ENCODE results near the gene AMDHD2. TPM values are rescaled to one million over a fixed set of nuclear protein-coding genes. Genes with fewer than 3 reads are reported as not detected.

AMDHD2 gene
- polyA plus RNA-seq, 4 donors, result 11.7 to 38.5 (median 23.0) TPM

DNA sequence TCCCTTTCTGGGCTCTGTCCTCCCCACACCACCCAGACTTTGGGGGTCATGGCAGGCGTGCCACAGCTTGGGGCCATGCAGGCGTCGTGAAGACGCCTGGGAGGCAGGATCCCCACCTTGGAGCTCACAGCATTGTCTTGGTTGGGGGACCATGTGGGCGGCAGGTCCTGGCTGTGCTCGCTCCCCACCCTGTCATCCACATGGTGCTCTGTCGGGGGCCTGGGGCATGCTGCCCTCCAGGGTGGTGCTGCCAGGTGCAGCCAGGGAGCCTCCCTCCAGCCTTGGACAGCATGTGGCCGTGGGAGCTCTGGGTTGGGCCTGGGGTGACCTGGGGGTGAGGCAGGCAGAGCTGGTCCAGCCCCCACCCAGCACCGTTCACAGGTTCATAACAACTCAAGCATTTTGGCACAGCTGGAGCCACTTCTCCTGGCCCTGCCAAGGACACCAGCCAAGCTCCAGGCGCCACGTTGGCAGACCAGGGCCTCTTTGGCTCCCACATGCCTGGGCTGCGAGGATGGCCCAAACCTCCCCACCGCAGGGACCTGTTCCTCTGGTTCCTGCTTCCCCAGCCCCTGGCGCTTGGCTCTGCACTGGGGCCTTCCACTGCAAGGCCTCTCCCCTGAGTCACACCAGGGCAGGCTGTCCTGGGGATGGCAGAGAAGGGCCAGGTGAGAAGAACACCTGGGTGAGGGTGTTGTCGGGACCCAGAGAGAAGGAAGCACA, 21.5 kb upstream of the AMDHD2 start:
- DNase-seq (ENCODE audit: low read depth in 4 of 4, low spot score in 3 of 4), result no peak

DNA sequence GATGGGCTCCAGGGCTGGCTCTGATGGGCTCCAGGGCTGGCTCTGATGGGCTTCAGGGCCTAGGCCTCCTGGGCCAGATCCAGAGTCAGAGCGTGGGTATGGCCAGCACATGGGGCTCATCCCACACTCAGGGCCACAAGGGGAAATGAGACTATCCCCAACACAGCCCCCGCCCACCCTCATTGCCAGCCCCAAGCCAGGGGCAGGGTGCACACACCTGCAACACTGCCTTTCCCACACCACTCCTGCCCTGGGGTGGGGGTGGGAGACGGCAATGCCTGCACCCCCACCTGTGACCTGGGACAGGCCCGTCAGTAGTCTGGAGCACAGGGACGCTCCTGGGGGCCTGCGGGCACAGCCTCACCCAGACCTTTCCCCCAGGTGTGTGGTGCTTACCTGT, 20.7 kb upstream of the AMDHD2 start:
- no peak for DNase-seq (ENCODE audit: low read depth in 4 of 4, low spot score in 3 of 4)

DNA sequence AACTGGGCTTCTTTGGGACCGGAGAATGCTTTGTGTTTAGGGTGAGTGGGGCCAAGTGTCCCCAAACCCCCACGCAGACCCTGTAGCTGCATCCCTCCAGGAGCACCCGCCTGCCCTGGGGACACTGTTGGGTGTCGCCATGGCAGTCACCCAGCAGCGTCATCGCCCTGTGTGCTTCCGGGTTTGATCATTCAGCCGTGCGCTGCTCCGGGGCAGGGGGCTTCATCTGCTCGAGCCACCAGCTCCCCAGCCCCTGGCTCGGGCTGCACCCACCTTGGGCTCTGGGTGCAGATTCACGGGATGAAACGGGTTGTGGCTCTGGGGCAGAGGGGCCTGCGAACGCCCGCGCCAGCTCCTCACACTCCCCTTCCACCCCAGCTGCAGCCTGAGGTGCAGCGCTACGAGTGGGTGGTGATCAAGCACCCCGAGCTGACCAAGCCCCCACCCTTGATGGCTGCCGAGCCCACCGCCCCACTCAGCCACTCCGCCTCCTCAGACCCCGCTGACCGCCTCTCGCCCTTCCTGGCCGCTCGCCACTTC, 20.2 kb upstream of the AMDHD2 start:
- DNase-seq (ENCODE audit: low read depth in 4 of 4, low spot score in 3 of 4), result no peak

DNA sequence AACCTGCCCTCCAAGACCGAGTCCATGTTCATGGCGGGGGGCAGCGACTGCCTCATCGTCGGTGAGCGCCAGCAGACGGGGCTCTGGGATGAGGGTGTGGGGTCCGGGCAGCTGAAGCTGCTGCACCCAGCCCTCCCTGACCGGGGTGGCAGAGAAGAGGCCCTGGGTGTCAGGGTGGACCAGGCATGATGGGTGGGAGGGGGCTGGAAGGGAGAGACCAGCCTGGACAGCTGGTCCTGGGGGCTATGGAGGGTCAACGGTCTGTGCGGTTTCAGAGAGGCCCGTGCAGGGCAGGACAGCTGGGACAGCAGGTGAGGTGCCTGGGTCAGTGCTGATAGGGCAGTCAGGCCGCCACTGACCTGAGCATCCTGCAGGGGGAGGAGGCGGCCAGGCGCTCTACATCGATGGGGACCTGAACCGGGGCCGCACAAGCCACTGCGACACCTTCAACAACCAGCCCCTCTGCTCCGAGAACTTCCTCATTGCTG, 19.7 kb upstream of the AMDHD2 start:
- DNase-seq (ENCODE audit: low read depth in 4 of 4, low spot score in 3 of 4), result no peak

DNA sequence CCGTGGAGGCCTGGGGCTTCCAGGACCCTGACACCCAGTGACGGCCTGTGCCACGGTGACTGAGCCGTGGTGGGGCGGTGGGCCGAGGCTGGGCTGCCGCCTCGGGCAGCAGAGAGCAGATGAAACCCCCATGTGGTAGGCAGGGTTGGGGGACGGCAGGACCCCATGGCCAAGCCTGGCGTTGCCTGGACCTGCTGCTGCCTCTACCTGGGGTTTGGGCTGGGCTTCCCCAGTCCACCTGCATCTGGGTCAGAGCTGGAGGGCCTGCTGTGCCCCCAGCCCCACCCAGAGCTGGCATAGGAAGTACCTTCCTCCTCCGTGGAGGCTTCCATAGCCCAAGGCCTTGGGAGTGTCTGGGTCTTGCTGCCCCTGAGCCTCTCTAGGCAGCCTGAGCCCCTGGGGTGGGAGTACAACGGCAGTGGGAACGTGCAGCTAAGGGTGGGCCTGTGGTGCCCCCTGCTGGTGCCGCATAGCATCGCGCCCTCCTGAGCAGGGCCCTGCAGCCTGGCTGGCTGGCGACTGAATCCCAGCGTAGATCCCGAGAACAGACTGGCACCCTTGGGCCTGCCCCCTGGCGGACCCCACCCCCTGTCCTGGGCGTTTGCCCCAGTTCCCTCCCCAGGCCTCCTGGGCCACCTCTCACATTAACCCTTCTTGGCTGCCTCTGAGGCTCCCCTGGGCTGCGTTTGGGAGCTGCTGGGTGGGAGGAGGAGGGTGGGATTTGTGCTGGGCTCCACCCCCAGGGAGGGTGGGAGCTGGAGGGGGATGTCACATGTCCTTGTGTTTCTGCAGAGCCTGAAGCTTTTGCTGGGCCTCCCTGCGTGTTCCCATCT, 19.0 kb upstream of the AMDHD2 start:
- DNase-seq (ENCODE audit: low read depth in 4 of 4, low spot score in 3 of 4), result peak; percentile 73 to 80 (median 78)

DNA sequence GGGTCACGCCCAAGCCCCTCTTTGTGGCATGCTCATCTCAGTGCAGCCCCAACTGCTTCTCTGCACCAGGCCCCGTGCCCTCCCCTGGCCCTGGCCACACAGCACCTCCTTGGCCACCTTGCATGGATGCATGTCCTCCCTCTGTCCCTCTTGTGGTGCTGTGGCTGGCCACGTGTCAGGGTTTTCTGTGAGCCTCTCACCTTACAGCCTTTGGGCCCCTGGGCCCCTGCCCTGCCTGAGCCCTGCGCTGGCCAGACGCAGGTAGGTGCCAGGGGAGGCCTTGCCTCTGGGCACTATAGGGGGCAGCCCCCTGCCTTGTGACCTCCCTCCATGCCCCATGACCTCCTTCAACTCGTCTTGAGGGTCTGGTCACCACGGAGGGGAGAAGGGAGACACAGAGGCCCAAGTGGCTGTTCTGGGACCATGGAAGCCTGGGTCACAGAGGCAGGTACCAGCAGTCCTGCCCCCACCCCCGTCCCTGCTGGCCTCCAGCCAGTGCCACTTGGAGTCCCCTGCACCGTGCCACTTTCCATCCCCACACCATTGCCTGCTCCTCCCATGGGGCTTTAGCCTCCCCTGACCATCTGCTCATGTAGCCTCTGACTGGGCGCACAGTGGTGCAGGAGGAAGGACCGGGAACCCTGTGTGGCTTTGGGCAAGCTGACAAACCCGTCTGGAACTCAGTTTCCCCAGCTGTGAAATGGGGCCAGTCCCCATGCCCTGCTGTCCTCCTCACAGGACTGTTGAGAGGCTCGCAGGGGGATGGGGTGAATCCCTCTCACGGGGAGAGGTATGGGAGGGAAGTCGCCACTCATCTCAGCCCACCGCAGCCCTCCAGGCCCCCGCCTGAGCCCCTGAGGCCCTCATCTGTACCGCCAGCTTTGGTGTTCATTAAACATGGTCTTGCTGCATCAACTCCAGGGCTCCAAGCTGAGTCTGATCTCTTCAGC, 17.9 kb upstream of the AMDHD2 start:
- no peak for DNase-seq (ENCODE audit: low read depth in 4 of 4, low spot score in 3 of 4)

DNA sequence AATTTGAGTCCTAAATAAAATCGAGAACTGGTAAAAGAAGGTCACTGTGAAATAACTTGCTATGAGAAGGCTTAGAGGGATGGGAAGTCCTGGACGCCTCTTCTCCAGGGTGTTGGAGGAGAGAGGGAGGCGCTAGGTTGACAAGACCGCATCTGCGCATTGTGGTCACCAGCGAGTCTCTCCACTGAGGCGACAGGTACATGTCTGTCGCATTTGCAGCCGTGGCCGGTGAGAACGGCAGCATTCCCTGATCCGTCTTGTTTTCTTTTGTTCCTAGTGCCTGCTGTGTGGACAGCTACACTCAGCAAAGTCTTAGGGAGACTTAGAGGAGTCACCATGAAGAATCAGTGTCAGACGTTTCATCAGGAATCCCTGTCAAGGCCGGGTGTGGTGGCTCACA, 14.5 kb upstream of the AMDHD2 start:
- DNase-seq (ENCODE audit: low read depth in 4 of 4, low spot score in 3 of 4), result no peak

DNA sequence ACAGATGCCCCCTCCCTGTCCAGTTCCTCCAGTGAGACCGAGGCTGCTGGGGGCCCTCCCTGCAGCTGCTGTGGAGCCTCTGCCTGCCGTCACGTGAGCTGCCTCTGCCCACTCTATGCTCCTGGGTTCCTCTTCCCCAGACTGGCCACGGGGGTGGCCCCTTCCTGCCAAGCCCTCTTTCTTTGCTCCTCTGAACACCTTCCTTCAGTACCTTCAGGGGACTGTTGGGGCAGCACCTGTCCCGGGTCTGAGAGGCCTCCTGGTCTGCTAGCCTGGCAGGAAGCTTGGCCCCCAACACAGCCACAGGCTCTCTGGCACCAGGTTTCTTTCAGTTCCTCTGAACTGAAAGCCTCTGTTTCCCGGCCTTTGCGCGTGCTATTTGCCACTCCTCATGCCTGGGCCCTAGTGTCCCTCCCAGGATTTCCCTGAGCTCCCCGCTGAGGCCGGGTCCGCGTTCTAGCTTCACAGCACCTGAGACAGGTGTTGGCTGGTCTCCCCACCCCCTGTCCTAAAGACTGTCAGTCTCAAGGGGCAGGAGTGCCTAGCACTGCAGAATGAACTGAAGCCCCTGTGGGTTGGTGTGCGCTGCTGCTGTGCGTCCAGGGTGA, 13.0 kb upstream of the AMDHD2 start:
- no peak for DNase-seq (ENCODE audit: low read depth in 4 of 4, low spot score in 3 of 4)

DNA sequence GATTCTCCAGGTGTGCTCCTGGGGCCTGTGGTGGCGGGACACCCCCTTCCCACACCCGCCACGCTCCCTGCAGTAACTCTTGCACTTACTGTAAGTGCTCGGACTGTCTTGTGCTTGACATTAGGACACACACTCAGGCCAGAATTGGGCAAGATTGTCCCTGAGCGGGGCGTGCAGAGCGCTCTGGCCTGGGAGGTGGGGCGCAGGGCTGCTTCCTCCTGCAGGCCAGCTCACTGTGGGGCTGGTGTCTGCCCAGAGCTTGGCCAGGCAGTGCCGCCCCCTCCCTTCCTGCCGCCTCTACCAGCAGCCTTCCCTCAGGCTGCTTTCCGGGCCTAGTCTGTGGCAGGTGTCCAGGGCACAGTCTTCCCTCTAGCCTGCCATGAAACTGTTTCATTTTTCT, 12.5 kb upstream of the AMDHD2 start:
- no peak for DNase-seq (ENCODE audit: low read depth in 4 of 4, low spot score in 3 of 4)

DNA sequence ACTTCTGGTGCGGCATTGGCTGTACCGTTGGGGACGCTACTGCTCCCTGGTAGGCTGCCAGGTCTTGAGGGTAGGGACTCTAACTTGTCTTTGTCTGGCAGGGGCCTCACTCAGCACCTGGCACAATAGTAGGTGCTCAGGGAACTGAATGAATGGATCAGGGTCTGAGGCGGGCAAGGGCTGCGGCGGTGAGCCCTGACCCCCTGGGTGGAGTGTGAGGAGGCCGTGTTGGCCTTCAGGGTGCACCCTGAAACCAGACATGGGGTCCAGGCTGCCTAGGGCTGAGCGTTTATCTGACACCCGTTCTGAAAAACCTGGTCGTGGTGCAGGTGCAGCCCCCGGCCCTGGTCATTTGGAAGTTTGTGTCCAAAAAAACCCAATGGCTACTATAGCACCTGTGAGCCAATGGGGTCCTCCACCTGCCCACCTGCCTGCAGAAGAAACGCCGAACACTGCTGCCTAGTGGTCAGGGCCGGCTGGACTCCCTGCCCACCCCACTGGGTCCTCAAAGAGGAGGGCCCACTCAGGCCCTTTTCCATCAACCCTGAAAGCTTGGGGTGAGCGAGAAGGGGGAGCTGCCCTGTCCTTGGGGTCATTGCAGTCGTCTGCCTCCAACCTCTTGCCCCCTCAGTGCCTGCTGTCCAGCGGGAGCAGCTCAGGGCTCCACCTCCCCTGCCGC, 11.3 kb upstream of the AMDHD2 start:
- DNase-seq (ENCODE audit: low read depth in 4 of 4, low spot score in 3 of 4), result no peak

DNA sequence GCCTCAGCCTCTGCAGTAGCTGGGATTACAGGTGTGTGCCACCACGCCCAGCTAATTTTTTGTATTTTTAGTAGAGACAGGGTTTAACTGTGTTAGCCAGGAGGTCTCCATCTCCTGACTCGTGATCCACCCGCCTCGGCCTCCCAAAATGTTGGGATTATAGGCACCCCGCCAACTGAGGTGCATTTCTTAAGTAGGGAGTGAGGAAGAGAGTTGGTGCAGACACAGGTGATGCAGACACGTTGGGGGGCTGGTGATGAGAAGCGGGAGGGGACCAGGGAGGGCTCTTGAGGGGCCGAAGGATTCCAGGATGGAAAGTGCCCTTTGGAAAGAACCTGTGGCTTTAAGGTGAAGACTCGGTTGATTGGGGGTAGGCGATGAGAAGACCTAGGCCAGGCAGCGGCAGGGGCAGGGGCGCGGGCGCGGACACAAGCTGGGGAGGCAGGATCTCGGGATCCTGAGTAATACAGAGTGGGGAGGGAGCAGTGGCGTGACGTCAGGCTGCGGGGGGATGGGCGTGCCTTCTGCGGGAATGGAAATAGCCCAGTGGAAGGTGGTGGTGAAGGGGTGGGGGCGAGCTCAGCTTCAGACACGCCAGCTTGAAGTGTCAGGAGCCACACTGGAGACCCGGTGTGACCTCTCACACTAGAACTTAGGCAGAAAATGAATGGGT, 8.9 kb upstream of the AMDHD2 start:
- DNase-seq (ENCODE audit: low read depth in 4 of 4, low spot score in 3 of 4), result no peak

DNA sequence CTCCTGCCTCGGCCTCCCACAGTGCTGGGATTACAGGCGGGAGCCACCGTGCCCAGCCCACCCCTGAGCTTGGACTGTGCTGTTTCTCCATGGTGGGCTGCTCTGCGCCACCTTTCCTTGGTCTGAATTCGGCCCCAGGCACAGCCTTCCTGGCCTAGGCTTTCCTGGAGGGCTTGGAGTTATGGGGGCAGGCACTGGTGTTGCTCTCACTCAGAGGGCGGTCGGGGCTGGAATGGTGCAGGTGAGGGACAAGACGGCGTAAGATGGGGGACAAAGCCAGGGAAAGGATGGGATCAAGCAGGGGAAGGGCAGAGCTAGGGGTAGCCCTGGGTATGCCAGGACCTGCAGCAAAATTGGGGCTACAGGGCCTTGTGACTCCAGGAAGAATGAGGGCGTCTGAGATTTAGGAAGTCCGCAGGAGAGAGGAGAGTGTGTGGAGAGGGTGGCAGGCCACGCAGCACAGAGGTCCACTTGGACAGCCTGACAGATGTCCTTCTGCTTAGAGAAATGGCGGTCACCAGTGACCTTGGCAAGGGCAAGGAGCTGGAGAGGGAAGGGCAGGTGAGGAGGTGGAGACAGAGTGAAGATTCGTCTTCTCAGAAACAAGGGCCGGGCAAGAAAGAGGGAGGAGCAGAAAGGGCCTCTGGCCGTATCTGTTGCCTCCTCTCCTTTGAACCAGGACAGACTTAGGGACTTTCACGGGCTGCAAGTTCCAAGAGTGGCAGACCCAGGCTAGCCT, 8.0 kb upstream of the AMDHD2 start:
- DNase-seq (ENCODE audit: low read depth in 4 of 4, low spot score in 3 of 4), result no peak

DNA sequence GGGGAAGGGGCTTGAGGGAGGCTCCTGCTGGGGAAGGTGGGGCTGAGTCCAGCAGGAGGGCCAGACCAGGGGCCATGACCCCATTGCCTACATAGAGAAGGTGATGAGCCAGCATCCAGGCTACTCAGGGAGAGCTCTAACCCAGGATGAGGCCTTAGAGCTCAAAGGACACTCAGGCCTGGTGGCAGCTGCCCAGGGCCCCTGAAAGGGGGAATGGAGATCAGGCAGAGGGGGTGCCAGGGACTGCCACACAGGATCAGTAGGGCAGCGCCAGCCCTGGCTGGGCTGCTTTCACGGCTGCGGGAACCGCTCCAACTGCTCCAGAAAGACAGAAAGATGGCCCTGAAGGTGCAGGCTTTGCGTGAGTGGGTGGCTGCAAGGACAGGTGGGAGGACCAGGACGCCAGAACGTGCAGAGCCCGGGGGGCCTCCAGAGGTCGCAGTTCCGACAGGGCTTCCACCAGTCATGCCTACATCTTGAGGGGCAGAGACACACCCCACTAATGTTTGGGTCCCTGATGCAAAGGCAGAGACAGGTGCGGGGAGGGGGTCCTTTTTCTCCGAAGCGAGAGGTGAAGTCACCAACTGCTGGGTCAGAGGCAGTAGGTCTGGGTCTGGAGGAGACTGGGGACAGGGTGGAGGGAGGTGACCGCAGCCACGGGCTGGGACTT, 7.3 kb upstream of the AMDHD2 start:
- DNase-seq (ENCODE audit: low read depth in 4 of 4, low spot score in 3 of 4), result no peak

DNA sequence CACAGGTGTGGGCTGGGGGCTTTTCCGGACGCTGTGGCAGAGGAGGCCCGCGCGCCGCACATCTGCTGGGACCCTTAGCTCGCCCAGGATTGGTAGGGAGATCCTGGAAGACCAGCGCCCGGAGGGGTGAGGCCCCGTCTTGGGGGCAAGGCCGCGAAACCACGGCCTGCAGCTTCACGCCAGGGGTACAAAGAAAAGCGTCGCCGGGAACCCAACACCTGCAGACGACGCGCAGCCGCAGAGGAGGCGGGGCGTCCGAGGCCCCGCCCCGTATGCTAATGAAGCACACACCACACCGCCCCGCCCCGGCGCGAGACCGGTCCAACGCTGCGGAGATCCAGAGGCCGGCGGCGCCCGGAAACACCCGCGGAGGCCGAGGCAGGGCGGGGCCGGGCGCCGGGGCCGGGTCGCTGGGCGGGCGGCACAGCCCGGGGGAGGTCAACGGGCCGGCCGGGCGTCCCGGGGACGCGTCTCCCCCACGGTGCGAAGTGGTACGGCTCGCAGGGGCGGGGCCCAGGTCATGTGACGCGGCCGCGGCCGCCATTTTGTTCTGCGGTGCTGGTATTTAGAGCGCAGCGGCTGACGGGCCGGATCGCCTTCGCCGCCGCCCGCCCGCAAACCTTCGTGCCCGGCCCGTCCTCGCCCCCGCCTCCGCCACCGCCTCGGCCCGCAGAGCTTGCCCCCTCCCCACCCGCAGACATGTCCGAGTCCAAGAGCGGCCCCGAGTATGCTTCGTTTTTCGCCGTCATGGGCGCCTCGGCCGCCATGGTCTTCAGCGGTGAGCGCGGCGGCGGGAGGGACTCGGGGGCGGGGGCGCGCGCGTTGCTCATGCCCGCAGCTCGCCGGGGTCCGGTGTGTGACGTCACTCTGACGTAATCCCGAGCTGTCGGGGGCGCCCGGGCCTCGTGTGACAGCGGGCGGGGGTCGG, 6.5 kb upstream of the AMDHD2 start, which contains the start of gene ATP6V0C:
TSS of gene ATP6V0C (plus strand) at position 548 of the 928 bp plus-strand sequence. CDS start at position 700, 152 bp downstream.
- DNase-seq (ENCODE audit: low read depth in 4 of 4, low spot score in 3 of 4), result peak; percentile 78 to 86 (median 82)

DNA sequence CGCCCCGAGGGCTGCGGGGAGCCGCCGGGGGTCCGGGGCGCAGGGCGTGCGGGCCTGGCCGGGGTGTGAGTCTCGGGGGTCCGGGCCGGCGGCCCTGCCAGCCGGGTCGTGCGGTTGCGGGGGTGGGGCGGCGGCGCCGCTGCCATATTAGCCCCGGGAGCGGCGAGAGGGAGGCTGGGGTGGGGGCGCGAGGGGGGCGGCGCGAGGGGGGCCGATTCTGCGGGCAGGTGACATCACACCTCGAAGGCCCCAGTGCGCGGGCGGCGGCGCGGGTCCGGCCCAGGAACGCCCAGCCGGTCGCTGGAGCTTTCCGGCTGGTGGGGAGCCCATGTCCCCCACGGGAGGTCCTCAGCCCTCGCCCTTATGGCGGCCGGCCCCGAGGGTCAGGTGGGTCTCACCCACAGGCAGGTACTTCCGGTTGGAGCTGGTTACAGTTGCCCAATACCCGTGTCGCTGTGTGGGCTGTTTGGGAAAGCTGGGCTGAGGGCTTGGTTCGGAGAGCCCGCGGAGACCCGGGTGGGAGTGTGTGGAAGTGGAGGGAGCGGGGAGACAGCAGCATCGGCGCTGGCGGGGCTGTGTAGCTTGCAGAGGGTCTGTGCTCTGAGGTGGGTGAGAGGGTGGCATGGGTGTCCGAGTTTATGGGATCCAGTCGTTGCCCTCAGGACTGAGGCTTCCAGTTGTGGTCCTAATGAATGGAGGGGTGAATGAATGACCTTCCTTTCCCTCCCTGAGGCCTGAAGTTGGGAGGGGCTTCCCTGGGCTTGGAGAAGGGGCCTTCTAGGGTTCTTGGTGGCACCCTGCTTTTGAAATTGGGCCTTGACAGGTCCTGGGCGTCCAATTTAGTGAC, 5.6 kb upstream of the AMDHD2 start:
- DNase-seq (ENCODE audit: low read depth in 4 of 4, low spot score in 3 of 4), result no peak

All from left renal pelvis (tissue), 4 donors.